Measurements from ENCODE around the gene GTPBP1.

DNA sequence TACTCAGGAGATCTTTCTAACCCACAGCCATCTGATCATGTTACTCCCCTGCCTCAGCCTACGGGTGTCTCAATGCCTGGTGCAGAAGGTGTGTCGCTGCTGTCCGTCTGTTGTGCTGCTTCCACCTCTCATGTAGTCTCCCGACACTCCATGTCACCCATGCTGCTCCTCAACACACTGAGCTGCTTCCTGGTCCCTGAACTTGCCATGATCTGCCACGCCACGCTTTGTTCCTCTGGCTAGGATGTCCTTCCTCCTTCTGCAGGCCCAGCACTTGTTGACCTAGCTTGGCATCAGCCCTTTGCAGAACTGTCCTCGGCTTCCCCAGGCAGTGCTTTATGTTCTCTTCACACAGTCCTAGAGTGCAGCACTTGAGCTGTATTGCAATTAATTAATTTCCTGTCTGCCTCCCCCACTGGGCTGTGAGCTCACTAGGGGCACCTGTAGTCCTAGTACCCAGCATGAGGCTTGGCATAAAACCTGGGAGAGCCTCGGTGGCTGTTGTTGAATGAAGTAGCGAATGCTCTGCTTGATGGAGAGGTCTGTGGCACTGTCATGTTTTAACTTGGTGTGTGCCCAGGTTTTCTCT is 9.5 kb downstream of the GTPBP1 start:
- TF ChIP-seq, protein P1, sequence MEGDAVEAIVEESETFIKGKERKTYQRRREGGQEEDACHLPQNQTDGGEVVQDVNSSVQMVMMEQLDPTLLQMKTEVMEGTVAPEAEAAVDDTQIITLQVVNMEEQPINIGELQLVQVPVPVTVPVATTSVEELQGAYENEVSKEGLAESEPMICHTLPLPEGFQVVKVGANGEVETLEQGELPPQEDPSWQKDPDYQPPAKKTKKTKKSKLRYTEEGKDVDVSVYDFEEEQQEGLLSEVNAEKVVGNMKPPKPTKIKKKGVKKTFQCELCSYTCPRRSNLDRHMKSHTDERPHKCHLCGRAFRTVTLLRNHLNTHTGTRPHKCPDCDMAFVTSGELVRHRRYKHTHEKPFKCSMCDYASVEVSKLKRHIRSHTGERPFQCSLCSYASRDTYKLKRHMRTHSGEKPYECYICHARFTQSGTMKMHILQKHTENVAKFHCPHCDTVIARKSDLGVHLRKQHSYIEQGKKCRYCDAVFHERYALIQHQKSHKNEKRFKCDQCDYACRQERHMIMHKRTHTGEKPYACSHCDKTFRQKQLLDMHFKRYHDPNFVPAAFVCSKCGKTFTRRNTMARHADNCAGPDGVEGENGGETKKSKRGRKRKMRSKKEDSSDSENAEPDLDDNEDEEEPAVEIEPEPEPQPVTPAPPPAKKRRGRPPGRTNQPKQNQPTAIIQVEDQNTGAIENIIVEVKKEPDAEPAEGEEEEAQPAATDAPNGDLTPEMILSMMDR (IDR thresholded peaks at IDR 0.05; ENCODE audit: low read depth, low read length, poor library complexity, severe bottlenecking) = no peak
- TF ChIP-seq EZH2phosphoT487 (IDR thresholded peaks at IDR 0.05; ENCODE audit: borderline replicate concordance, low read length) = no peak
